Measurements from ENCODE around the gene MAPK4.
"Not testable (repeated sequence)": the region's sequence is repeated elsewhere in the genome, so short reads cannot be mapped to it uniquely, and the experiment has no call there.

The MAPK4 gene

DNA sequence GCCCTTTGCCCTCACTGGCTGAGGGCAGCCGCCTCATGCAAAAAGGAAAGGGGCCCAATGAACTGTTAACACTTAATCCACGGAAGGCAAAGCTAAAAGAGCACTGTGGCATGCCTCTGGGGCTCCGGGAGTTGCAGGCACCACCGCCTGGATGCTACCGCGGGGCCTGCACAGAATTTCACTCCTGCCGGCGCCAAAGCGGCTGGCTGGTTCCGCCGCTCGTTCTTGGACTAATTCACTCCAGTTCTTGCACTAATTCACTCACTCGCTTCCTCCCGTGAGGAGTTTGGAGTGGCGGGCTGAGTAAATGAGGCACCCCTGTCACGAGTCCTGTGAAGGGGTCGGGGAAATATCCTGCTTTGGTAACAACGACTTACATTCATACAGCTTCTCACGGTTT is 14.0 kb upstream of the MAPK4 start:
- TF ChIP-seq, protein P1, sequence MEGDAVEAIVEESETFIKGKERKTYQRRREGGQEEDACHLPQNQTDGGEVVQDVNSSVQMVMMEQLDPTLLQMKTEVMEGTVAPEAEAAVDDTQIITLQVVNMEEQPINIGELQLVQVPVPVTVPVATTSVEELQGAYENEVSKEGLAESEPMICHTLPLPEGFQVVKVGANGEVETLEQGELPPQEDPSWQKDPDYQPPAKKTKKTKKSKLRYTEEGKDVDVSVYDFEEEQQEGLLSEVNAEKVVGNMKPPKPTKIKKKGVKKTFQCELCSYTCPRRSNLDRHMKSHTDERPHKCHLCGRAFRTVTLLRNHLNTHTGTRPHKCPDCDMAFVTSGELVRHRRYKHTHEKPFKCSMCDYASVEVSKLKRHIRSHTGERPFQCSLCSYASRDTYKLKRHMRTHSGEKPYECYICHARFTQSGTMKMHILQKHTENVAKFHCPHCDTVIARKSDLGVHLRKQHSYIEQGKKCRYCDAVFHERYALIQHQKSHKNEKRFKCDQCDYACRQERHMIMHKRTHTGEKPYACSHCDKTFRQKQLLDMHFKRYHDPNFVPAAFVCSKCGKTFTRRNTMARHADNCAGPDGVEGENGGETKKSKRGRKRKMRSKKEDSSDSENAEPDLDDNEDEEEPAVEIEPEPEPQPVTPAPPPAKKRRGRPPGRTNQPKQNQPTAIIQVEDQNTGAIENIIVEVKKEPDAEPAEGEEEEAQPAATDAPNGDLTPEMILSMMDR (conservative IDR thresholded peaks at IDR 0.05): no peak
- no peak for TF ChIP-seq ZFX (IDR thresholded peaks at IDR 0.05)

DNA sequence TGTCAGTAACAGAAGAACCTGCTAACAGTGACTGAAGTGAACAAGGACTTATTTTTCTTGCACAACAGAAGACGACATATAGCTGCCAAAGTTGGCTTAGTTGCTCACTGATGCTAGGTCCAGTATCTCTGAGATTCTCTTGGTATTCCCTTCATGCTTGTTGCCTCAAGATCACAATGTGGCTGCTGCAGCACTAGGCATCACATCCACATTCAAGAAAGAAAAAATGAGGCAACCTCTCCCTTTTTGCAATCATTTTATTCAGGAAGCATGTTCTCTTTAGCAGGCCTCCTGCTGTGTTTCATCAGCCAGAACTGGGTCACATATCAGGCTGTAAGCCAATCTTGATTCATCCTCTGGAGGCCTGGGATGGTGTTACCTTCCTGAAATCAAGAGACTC is 11.7 kb upstream of the MAPK4 start:
- no peak overlapping the region for H3K27ac ChIP-seq
- TF ChIP-seq, protein P1 (conservative IDR thresholded peaks at IDR 0.05): no peak
- TF ChIP-seq ZFX (IDR thresholded peaks at IDR 0.05): no peak

More for the DNA sequence above, 14.0 kb upstream of the MAPK4 start:
- H3K27ac ChIP-seq: no peak overlapping the region

GRCh38 chr18:50551651-50552050 is 8.2 kb upstream of the MAPK4 start:
- not testable (repeated sequence) for H3K27ac ChIP-seq

GRCh38 chr18:50558157-50558556 is 1.7 kb upstream of the MAPK4 start:
- no peak overlapping the region for H3K27ac ChIP-seq
- TF ChIP-seq, protein P1 (conservative IDR thresholded peaks at IDR 0.05): no peak
- no peak for TF ChIP-seq ZFX (IDR thresholded peaks at IDR 0.05)

- H3K27ac ChIP-seq: no peak overlapping the region; the same call in 1 of the 2 replicates
- TF ChIP-seq ZFX (IDR thresholded peaks at IDR 0.05): no peak
- TF ChIP-seq, protein P1 (conservative IDR thresholded peaks at IDR 0.05): no peak
Measured at GRCh38 chr18:50558948-50559751, 737 bp upstream of the MAPK4 start.

GRCh38 chr18:50560681-50561629 is 1.1 kb downstream of the MAPK4 start:
- TF ChIP-seq, protein P1 (conservative IDR thresholded peaks at IDR 0.05): no peak
- TF ChIP-seq ZFX (IDR thresholded peaks at IDR 0.05): no peak
- H3K27ac ChIP-seq: no peak overlapping the region; the same call in 1 of the 2 replicates

- H3K27ac ChIP-seq: not testable (repeated sequence)
Measured at GRCh38 chr18:50562258-50562657, 2.4 kb downstream of the MAPK4 start.

- no peak overlapping the region for H3K27ac ChIP-seq
Measured at GRCh38 chr18:50562686-50563085, 2.8 kb downstream of the MAPK4 start.

More at GRCh38 chr18:50562686-50563085, 2.8 kb downstream of the MAPK4 start:
- TF ChIP-seq ZFX (IDR thresholded peaks at IDR 0.05): no peak
- TF ChIP-seq, protein P1 (conservative IDR thresholded peaks at IDR 0.05): no peak

Data from C4-2B (cell line).